ENCODE data around the gene FNBP1.
A peak's percentile ranks its signal among the peaks of the same experiment; 100 is the strongest.

FNBP1 gene

DNA sequence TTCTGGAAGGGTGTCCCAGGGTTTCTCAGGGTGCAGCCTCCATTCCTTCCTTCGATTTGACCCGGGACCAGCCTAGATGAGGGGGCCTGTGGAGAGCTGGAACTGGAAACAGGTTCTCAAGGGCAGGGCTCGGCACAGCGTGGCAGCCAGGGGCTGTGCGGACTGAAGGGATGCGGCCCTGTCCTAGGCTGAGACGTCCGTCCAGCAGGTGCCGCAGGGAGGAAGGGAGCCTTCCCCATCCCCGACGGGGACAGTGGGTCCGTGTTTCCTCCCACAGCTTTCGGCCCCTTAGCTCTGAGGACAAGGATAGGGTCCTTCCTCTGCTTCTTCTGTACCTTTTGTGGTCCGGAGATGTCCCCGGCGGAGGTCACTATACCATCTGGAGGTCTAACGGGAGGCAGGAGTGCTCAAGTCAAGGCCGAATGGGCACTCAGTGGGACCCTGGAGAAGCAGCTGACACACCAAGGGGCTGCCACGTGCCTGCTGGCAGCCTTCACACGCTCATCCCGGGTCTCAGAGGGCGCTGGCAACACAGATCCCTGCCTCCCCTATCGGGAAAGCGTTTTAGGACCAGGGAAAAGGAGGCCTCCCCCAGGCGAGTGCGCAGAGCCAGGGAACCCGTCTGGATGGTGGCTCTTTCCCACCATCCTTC lies 157.8 kb downstream of the FNBP1 start:
- peak overlapping the region; percentile 81 for H3K27ac ChIP-seq
- peak overlapping the region; percentile 63 for H3K4me3 ChIP-seq
- TF ChIP-seq POLR2AphosphoS5 (IDR thresholded peaks at IDR 0.05; ENCODE audit: borderline replicate concordance, low read depth, low read length): no peak
- no peak for TF ChIP-seq FOXP2 (optimal IDR thresholded peaks at IDR 0.05; ENCODE audit: control extremely low read depth, extremely low read length, insufficient read depth)
- TF ChIP-seq EZH2 (IDR thresholded peaks at IDR 0.05): no peak
- no peak for DNase-seq (ENCODE audit: low read depth, low spot score)
- H3K36me3 ChIP-seq (ENCODE audit: insufficient read depth, low read length): peaks cover 21% of the 10 kb centered on the region
- H3K9me3 ChIP-seq (ENCODE audit: low read depth, low read length): no peaks in the 10 kb centered on the region
- H3K9ac ChIP-seq (ENCODE audit: insufficient read length): no peak overlapping the region

DNA sequence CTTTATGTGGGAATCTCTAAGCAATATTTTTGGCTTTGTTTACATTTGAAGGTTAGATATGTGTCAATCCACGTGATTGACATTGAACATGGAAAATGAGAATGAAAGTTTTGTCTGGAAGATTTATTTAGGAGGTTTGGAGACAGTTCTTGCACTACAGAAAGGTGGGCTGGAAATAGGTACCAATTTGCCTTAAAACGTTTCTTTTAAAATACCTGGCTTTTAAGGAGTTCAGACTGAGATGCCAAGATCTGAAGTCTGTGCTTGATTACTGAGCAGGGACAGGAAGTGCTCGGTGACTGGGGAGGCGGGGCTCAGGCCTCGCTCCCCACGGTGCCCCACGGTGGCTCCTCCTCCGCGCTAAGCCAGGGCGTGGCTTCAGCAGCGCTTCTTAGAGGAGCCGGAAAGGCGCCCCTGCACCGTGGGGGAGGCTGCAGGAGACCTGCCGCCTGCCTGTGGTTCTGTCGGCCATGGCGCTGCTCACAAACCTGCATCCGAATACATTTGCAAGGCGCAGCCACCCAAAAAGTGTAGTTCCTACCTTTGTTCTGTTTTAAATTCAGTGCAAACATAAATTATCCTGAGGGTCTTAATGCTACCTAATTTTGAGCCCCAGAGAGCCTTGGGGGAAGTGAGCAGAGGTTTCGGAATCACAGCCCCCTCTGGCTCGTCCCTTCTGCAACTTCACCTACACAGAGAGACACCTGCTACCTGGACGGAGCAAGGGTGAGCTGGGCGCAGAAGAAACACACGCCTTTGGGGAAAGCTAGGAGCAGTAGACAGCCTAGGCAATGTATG lies 158.6 kb downstream of the FNBP1 start:
- H3K9ac ChIP-seq (ENCODE audit: insufficient read length): peak overlapping the region; percentile 28
- TF ChIP-seq EZH2 (IDR thresholded peaks at IDR 0.05) (no peak), POLR2AphosphoS5 (IDR thresholded peaks at IDR 0.05; ENCODE audit: borderline replicate concordance, low read depth, low read length) (peak; percentile 52; the same call in 1 of the 2 replicates), FOXP2 (optimal IDR thresholded peaks at IDR 0.05; ENCODE audit: control extremely low read depth, extremely low read length, insufficient read depth) (peak; percentile 14)
- H3K36me3 ChIP-seq (ENCODE audit: insufficient read depth, low read length): peaks cover 14% of the 10 kb centered on the region
- H3K9me3 ChIP-seq (ENCODE audit: low read depth, low read length): no peaks in the 10 kb centered on the region
- H3K27ac ChIP-seq: peak overlapping the region; percentile 81
- DNase-seq (ENCODE audit: low read depth, low spot score): peak; percentile 70
- H3K4me3 ChIP-seq: peak overlapping the region; percentile 63

DNA sequence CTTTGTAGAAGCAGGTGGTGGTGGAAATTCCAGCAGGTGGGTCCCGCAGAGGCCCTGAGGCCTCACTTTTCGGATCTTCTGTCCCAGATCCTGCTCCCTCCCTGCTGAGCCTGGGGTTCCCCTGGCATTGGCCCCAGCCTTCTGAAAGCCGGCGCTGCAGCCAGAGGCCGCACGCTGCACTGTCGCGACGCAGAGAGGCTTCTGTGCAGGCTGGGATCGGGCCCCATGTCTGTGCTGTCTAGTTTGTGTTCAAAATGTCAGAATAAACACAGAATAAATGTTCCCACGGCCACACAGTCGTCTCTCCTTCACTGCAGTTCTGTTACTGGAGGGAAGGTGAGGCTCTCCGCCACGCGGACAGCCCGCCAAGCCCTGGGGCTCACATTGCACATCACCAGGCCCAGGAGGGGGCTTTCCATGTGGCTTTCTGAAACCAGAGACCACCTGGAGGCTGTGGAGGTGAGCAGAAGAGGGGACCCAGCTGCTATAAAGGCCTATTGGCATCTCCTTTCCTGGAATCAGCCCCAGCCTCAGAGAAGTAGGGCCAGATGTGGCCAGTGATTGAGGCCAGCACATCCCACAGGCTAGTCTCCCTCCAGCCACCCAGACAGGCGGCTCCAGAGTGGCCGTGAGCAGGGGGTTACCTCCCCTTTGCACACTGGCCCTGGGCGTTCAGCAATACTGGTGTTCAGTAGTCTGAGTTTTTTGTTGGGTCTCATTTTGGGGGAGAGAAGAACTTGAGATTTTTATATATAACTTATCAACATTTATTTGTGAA lies 161.3 kb downstream of the FNBP1 start:
- peak overlapping the region; percentile 59; the same call in 1 of the 2 replicates for H3K27ac ChIP-seq
- no peak for DNase-seq (ENCODE audit: low read depth, low spot score)
- TF ChIP-seq FOXP2 (optimal IDR thresholded peaks at IDR 0.05; ENCODE audit: control extremely low read depth, extremely low read length, insufficient read depth): no peak
- TF ChIP-seq POLR2AphosphoS5 (IDR thresholded peaks at IDR 0.05; ENCODE audit: borderline replicate concordance, low read depth, low read length): no peak
- TF ChIP-seq EZH2 (IDR thresholded peaks at IDR 0.05): no peak
- H3K9me3 ChIP-seq (ENCODE audit: low read depth, low read length): no peaks in the 10 kb centered on the region
- no peak overlapping the region for H3K9ac ChIP-seq (ENCODE audit: insufficient read length)
- no peaks in the 10 kb centered on the region; the same call in 1 of the 2 replicates for H3K36me3 ChIP-seq (ENCODE audit: insufficient read depth, low read length)
- no peak overlapping the region for H3K4me3 ChIP-seq

DNA sequence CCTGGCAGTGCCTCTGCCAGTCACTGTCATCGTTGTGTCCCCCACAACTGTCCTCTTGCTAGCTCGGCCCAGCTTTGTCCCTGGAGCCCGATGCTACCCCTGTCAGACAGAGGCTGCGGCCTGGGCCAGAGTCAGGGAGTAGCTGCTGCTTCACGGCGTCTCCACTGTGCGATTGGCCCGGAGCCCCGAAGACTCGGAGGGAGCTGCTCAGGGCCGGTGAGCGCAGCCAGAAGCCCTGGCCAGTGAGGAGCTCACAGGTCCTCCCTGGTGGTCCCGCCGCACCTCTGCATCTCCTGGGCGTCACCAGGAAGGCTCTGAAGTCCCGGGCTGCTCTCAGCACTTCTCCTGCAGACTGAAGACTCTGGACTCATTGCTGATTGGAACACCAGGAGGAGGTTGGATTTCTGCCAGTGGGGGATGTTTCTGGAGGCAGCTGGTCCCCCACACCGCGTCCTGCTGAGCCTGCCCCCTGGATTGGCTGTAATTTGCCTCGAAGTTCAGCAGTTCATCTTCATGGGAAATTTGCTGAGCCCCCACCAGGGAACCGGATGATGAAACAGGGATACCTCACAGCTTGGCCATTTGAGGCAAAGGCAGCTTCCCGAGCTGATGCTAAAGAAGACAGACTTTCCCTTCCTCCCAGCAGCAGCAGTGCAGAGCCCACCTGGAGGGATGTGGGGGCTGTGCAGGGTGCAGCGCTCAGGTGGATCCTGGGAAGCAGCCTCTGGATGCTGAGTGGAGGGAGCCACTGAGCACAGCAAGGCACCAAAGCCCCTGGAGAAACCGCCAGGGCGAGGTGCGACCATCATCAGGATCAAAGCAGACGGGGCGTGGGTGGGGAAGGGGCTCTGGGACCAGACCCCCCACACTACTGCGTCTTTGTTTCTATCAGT lies 162.1 kb downstream of the FNBP1 start:
- Histone ChIP-seq H3K4me3 (no peak overlapping the region), H3K9me3 (ENCODE audit: low read depth, low read length) (no peaks in the 10 kb centered on the region), H3K9ac (ENCODE audit: insufficient read length) (no peak overlapping the region), H3K36me3 (ENCODE audit: insufficient read depth, low read length) (no peaks in the 10 kb centered on the region; the same call in 1 of the 2 replicates), H3K27ac (peak overlapping the region; percentile 59; the same call in 1 of the 2 replicates)
- TF ChIP-seq FOXP2 (optimal IDR thresholded peaks at IDR 0.05; ENCODE audit: control extremely low read depth, extremely low read length, insufficient read depth) (no peak), POLR2AphosphoS5 (IDR thresholded peaks at IDR 0.05; ENCODE audit: borderline replicate concordance, low read depth, low read length) (no peak; the same call in 1 of the 2 replicates), EZH2 (IDR thresholded peaks at IDR 0.05) (no peak)
- DNase-seq (ENCODE audit: low read depth, low spot score): no peak

DNA sequence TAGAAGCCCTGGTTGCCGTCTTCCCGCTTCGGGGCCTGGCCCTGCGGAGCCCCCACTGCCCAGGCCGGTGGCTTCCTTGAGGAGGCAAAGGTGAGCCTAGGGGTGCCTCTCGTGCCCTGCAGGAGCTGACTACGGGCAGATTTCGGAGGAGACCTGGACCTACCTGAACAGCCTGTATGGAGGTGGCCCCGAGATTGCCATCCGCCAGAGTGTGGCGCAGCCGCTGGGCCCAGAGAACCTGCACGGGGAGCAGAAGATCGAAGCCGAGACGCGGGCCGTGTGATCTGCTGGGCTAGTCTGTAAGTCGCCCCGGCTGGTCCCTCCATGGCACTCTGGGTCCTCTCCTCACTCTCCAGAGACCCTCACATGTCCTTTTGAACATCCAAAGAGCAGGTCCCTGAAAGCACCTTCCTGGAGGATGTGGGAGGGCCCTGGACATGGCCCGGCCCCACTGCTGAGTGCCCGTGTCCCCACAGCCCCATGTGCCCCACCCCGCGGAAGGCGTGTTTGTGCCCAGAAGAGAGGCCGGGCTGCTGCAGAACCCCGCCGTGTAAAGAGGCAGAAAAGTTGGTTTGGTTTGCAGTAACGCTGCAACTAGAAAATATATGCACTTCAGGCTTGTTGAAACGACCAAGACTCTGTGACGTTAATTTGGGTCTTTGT lies 162.9 kb downstream of the FNBP1 start:
- Histone ChIP-seq H3K9me3 (ENCODE audit: low read depth, low read length) (no peaks in the 10 kb centered on the region), H3K36me3 (ENCODE audit: insufficient read depth, low read length) (peaks cover 3% of the 10 kb centered on the region; the same call in 1 of the 2 replicates), H3K4me3 (no peak overlapping the region), H3K27ac (0 out of 2 replicates have a peak overlapping the region, but pooled peaks have one; percentile 28), H3K9ac (ENCODE audit: insufficient read length) (no peak overlapping the region)
- no peak for DNase-seq (ENCODE audit: low read depth, low spot score)
- TF ChIP-seq FOXP2 (optimal IDR thresholded peaks at IDR 0.05; ENCODE audit: control extremely low read depth, extremely low read length, insufficient read depth): no peak
- no peak for TF ChIP-seq POLR2AphosphoS5 (IDR thresholded peaks at IDR 0.05; ENCODE audit: borderline replicate concordance, low read depth, low read length)
- TF ChIP-seq EZH2 (IDR thresholded peaks at IDR 0.05): no peak

DNA sequence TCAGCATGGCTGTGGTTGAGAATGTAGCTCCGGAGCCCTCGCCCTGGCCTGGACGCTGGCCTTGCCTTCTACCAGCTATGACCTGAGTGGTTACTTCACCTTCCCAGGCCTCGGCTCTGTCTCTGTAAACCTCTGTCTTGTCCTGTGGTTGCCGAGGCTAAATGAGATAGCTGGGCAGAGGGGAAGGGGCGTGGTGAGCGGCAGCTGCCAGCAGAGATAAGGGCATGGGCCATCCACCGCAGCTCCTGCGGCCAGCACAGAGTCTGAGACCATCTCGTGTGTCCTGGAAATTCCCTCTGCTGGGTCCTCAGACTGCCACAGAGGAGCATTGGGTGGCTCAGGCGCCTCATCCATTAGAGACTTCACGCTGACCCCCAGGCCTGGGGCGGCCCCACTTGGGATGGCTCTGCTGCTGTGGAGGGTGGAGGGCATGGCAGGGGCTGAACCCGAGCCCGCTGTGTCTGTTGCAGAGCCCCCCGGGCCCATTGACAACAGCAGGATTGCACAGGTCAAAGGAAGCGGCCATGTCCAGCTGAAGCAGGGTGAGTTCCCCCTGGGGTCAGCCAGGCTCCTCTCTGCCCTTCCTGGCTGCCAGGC lies 163.8 kb downstream of the FNBP1 start:
- TF ChIP-seq FOXP2 (optimal IDR thresholded peaks at IDR 0.05; ENCODE audit: control extremely low read depth, extremely low read length, insufficient read depth) (no peak), EZH2 (IDR thresholded peaks at IDR 0.05) (no peak), POLR2AphosphoS5 (IDR thresholded peaks at IDR 0.05; ENCODE audit: borderline replicate concordance, low read depth, low read length) (no peak)
- H3K36me3 ChIP-seq (ENCODE audit: insufficient read depth, low read length): peaks cover 6% of the 10 kb centered on the region; the same call in 1 of the 2 replicates
- no peak for DNase-seq (ENCODE audit: low read depth, low spot score)
- no peak overlapping the region for H3K27ac ChIP-seq
- H3K9ac ChIP-seq (ENCODE audit: insufficient read length): no peak overlapping the region
- no peaks in the 10 kb centered on the region for H3K9me3 ChIP-seq (ENCODE audit: low read depth, low read length)
- H3K4me3 ChIP-seq: no peak overlapping the region

Measured in SK-N-MC (cell line).